GM21786 (cell line): ENCODE results near the gene MTNR1A.

Source experiments
- ATAC-seq: cut with Tn5 transposase; IDR thresholded peaks from one replicate; pipeline ENCODE4 v1.9.1; 2021; ENCODE audit not compliant: unreplicated experiment

MTNR1A gene

GRCh38 chr4:186554914-186555827 is at the start of gene MTNR1A:
Gene MTNR1A (minus strand): TSS chr4:186555567. CDS start chr4:186555365, 202 bp downstream.
- ATAC-seq = no peak

- no peak for ATAC-seq
Observed at GRCh38 chr4:186604124-186604807, 48.9 kb upstream of the MTNR1A start.

GRCh38 chr4:186602978-186603377 is 47.6 kb upstream of the MTNR1A start:
- ATAC-seq = no peak

GRCh38 chr4:186599483-186599882 is 44.1 kb upstream of the MTNR1A start:
- no peak for ATAC-seq

GRCh38 chr4:186598686-186599085 is 43.3 kb upstream of the MTNR1A start:
- no peak for ATAC-seq

GRCh38 chr4:186596850-186597390 is 41.6 kb upstream of the MTNR1A start:
- no peak for ATAC-seq

- ATAC-seq = no peak
Observed at GRCh38 chr4:186596346-186596745, 41.0 kb upstream of the MTNR1A start.

- no peak for ATAC-seq
Observed at GRCh38 chr4:186593587-186593973, 38.2 kb upstream of the MTNR1A start.

GRCh38 chr4:186592966-186593586 is 37.7 kb upstream of the MTNR1A start:
- ATAC-seq = no peak

GRCh38 chr4:186592445-186592844 is 37.1 kb upstream of the MTNR1A start:
- ATAC-seq = no peak

- no peak for ATAC-seq
Observed at GRCh38 chr4:186591651-186592050, 36.3 kb upstream of the MTNR1A start.

- ATAC-seq = no peak
Observed at GRCh38 chr4:186588503-186588902, 33.1 kb upstream of the MTNR1A start.

- peak; percentile 81 for ATAC-seq
Observed at GRCh38 chr4:186587416-186588018, 32.1 kb upstream of the MTNR1A start.

- ATAC-seq = no peak
Observed at GRCh38 chr4:186586205-186586604, 30.8 kb upstream of the MTNR1A start.

- no peak for ATAC-seq
Observed at GRCh38 chr4:186584912-186585311, 29.5 kb upstream of the MTNR1A start.

- no peak for ATAC-seq
Observed at GRCh38 chr4:186581421-186581820, 26.1 kb upstream of the MTNR1A start.

- ATAC-seq = no peak
Observed at GRCh38 chr4:186580669-186581068, 25.3 kb upstream of the MTNR1A start.

GRCh38 chr4:186570193-186570996 is 15.0 kb upstream of the MTNR1A start:
- no peak for ATAC-seq

GRCh38 chr4:186569533-186570192 is 14.3 kb upstream of the MTNR1A start:
- no peak for ATAC-seq

GRCh38 chr4:186566068-186566467 is 10.7 kb upstream of the MTNR1A start:
- no peak for ATAC-seq
